NB4 (cell line): ENCODE measurements around the gene MCC.

Experiments used
- POLR2A ChIP-seq: IDR thresholded peaks from 2 replicates; pipeline ENCODE4 v1.6.1; 2011; ENCODE audit warnings: mild to moderate bottlenecking; ENCODE audit not compliant: insufficient read length; ENCODE audit errors: extremely low read depth
- TF ChIP-seq, protein P1 (sequence below): IDR thresholded peaks from one replicate; pipeline ENCODE4 v1.5.1; 2012; ENCODE audit warnings: low read depth, low read length

DNA sequence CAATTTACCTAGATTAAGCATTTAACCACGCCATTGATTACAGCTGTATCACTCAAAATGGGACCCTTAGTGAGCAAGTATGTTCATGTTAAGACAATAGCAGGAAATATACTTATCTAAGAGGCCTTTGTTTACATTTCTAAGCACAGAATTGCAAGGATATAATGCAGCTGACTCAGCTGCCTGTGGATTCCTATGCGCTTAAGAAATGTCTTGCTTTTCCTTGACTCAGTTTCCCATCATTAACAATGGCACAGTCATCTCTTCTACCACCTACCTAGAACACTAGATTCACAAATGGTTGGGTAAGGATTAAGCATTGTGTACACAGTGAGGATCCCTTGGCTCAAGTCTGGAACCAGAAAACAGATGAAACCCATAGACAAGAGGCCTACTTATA, 217.2 kb downstream of the MCC start:
- TF ChIP-seq, protein P1, sequence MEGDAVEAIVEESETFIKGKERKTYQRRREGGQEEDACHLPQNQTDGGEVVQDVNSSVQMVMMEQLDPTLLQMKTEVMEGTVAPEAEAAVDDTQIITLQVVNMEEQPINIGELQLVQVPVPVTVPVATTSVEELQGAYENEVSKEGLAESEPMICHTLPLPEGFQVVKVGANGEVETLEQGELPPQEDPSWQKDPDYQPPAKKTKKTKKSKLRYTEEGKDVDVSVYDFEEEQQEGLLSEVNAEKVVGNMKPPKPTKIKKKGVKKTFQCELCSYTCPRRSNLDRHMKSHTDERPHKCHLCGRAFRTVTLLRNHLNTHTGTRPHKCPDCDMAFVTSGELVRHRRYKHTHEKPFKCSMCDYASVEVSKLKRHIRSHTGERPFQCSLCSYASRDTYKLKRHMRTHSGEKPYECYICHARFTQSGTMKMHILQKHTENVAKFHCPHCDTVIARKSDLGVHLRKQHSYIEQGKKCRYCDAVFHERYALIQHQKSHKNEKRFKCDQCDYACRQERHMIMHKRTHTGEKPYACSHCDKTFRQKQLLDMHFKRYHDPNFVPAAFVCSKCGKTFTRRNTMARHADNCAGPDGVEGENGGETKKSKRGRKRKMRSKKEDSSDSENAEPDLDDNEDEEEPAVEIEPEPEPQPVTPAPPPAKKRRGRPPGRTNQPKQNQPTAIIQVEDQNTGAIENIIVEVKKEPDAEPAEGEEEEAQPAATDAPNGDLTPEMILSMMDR, result no peak
- TF ChIP-seq POLR2A, result no peak
